Measurements from ENCODE around the gene COL3A1.

Gene COL3A1

DNA sequence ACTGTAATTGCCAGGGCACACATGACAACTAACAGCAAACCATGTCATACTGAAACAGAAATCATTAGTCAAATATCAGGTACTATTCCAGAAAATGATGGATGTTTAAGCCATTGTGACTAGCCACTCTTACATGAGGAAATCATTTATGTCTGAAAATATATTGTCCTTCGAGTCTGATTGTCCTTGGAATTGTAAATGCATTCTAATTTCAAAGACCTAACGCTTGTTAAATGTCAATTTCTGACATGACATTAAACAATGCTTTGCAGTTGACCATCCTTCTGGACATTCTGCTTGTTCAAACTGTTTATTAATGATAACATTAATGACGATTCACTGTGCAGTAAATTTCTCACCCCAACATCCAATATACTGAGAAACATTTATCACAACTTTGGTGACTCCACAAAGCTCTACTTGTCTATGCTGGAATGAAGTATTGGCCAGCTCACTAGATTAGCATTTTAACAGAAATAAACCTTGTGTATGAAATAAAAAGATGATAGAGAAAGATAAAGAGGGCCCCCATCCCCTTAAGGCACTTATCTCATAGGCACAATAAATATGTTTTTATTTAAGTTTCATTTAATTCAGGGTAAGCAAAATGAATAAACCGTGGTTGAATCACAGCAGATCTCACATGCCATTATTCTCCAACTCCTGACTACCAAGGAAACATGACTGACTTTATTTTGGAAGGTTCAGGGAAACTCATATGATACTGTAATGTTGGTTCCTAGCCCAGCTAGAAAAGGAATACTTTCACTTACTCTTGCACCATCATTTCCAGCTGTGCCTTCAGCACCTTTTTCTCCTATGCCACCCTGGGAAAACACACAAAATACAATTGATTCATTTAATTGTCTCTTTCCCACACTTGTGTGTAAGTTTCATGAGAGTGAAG lies 82.3 kb downstream of the COL3A1 start:
- Mint-ChIP-seq H3K27me3 (no peaks in the 10 kb centered on the region), H3K4me3 (no peak overlapping the region), H3K4me1 (ENCODE audit: low read depth) (no peaks in the 10 kb centered on the region), H3K36me3 (ENCODE audit: low read depth) (no peaks in the 10 kb centered on the region), H3K9me3 (no peaks in the 10 kb centered on the region), H3K27ac (no peak overlapping the region)
- intact Hi-C loops (cut with micrococcal nuclease), result no loop called here

DNA sequence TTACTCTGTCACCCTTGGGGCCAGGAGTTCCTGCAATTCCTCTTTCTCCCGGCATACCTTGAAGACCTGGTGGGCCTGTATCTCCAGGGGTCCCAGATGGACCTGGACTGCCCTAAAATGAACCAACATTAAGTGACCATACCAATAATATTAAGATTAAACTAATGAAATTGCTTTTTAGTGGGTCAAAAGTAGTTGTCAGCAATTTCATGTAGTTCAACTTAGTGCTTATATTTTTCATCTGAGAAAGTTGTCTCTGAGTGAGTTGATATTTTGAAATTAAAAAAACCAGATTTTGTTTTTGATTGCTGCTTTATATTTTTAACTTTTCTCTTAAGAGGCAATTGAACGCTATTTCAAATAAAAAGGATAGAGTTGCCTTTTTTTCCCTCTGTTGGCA lies 83.1 kb downstream of the COL3A1 start:
- intact Hi-C loops (cut with micrococcal nuclease), result no loop called here
- Mint-ChIP-seq H3K27me3 (no peaks in the 10 kb centered on the region), H3K36me3 (ENCODE audit: low read depth) (no peaks in the 10 kb centered on the region), H3K27ac (no peak overlapping the region), H3K4me3 (no peak overlapping the region), H3K4me1 (ENCODE audit: low read depth) (no peaks in the 10 kb centered on the region), H3K9me3 (no peaks in the 10 kb centered on the region)

DNA sequence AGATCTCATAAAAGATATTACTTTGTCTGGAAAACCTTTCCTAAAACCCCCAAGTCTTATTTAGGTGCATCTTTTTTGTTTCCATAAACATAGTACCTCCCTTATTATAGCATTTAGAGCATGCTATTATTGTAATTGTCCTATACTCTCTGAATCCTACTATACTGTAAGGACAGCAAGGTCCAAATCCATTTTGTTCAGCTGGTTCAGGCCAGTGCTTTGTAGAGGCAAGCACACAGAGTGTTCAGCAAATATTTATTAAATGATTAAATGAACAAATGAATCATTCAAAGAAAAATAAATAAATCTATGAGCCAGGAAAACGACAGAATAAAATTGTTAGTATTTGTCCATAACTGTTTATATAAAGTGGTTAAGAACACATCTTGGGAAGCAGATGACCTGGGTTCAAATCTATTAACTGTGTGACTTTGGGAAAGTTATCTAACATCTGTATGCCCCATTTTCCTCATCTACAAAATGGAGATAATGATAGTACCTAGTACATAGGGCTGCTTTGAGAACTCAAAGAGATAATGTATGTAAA lies 86.0 kb downstream of the COL3A1 start:
- Mint-ChIP-seq H3K4me3 (no peak overlapping the region), H3K4me1 (ENCODE audit: low read depth) (no peaks in the 10 kb centered on the region), H3K9me3 (no peaks in the 10 kb centered on the region), H3K27me3 (no peaks in the 10 kb centered on the region), H3K27ac (no peak overlapping the region), H3K36me3 (ENCODE audit: low read depth) (no peaks in the 10 kb centered on the region)
- intact Hi-C loops (cut with micrococcal nuclease), result no loop called here
